GM21528 (cell line): ENCODE results near the gene MAGI1.

Source experiments
- ATAC-seq: cut with Tn5 transposase; IDR thresholded peaks from one replicate; pipeline ENCODE4 v1.9.1; 2021; ENCODE audit warnings: mild to moderate bottlenecking, moderate library complexity; ENCODE audit not compliant: unreplicated experiment, low FRiP score

MAGI1 gene

GRCh38 chr3:65979162-65979561, 59.6 kb downstream of the MAGI1 start:
- no peak for ATAC-seq

- no peak for ATAC-seq
Measured at GRCh38 chr3:65978116-65978515, 60.6 kb downstream of the MAGI1 start.

- ATAC-seq: no peak
Measured at GRCh38 chr3:65975032-65975431, 63.7 kb downstream of the MAGI1 start.

GRCh38 chr3:65974509-65974908, 64.2 kb downstream of the MAGI1 start:
- ATAC-seq: no peak

GRCh38 chr3:65972765-65973164, 66.0 kb downstream of the MAGI1 start:
- ATAC-seq: no peak

GRCh38 chr3:65971293-65972252, 67.1 kb downstream of the MAGI1 start:
- ATAC-seq: no peak

GRCh38 chr3:65968996-65969395, 69.7 kb downstream of the MAGI1 start:
- no peak for ATAC-seq

- no peak for ATAC-seq
Measured at GRCh38 chr3:65967451-65967850, 71.3 kb downstream of the MAGI1 start.

- ATAC-seq: no peak
Measured at GRCh38 chr3:65964838-65965237, 73.9 kb downstream of the MAGI1 start.

- peak; percentile 94 for ATAC-seq
Measured at GRCh38 chr3:65963787-65964677, 74.7 kb downstream of the MAGI1 start.

GRCh38 chr3:65961733-65962132, 77.0 kb downstream of the MAGI1 start:
- ATAC-seq: no peak

GRCh38 chr3:65961128-65961527, 77.6 kb downstream of the MAGI1 start:
- no peak for ATAC-seq

- ATAC-seq: no peak
Measured at GRCh38 chr3:65960087-65960486, 78.6 kb downstream of the MAGI1 start.

GRCh38 chr3:65958216-65958615, 80.5 kb downstream of the MAGI1 start:
- ATAC-seq: no peak

- ATAC-seq: no peak
Measured at GRCh38 chr3:65955792-65956477, 82.8 kb downstream of the MAGI1 start.

- ATAC-seq: no peak
Measured at GRCh38 chr3:65953881-65954733, 84.6 kb downstream of the MAGI1 start.

GRCh38 chr3:65953301-65953812, 85.4 kb downstream of the MAGI1 start:
- ATAC-seq: no peak

GRCh38 chr3:65952842-65953241, 85.9 kb downstream of the MAGI1 start:
- no peak for ATAC-seq

- ATAC-seq: no peak
Measured at GRCh38 chr3:65951836-65952505, 86.7 kb downstream of the MAGI1 start.
